Stimulated activated naive CD8-positive, alpha-beta T cell treated with anti-CD3 and anti-CD28 coated beads, Interleukin-15, Interleukin-2, amounts not matched to agents 100 U/mL and 50 U/mL, for 24 hours (primary cell): Measurements from ENCODE around the gene COL4A5.
A peak's percentile ranks its signal among the peaks of the same experiment; 100 is the strongest.
"Not testable (repeated sequence)": the region's sequence is repeated elsewhere in the genome, so short reads cannot be mapped to it uniquely, and the experiment has no call there.

Experiments used
- ATAC-seq: fragments of 150-1000 bp; cut with Tn5 transposase; one replicate; pipeline ENCODE4 v1.10.0; 2021
- DNase-seq: peaks from one replicate; pipeline ENCODE4 v3.0.0; 2021

COL4A5 gene

GRCh38 chrX:108456971-108457477 lies 17.4 kb downstream of the COL4A5 start:
- ATAC-seq (no peak), DNase-seq (no peak)

- ATAC-seq (no peak), DNase-seq (no peak)
Measured at GRCh38 chrX:108464604-108465003, 25.0 kb downstream of the COL4A5 start.

- ATAC-seq (no peak), DNase-seq (no peak)
Measured at GRCh38 chrX:108468486-108468885, 28.8 kb downstream of the COL4A5 start.

GRCh38 chrX:108473979-108474378 lies 34.3 kb downstream of the COL4A5 start:
- ATAC-seq: no peak
- DNase-seq: no peak

GRCh38 chrX:108481528-108481927 lies 41.9 kb downstream of the COL4A5 start:
- not testable (repeated sequence) for ATAC-seq, DNase-seq

- DNase-seq: no peak
Measured at GRCh38 chrX:108484251-108484650, 44.6 kb downstream of the COL4A5 start.

GRCh38 chrX:108485960-108486359 lies 46.3 kb downstream of the COL4A5 start:
- ATAC-seq (no peak), DNase-seq (no peak)

More at GRCh38 chrX:108484251-108484650, 44.6 kb downstream of the COL4A5 start:
- ATAC-seq: no peak

GRCh38 chrX:108494406-108495090 lies 54.9 kb downstream of the COL4A5 start:
- DNase-seq: no peak
- no peak for ATAC-seq

GRCh38 chrX:108511721-108512120 lies 72.1 kb downstream of the COL4A5 start:
- DNase-seq: no peak
- ATAC-seq: no peak

GRCh38 chrX:108516184-108516583 lies 76.5 kb downstream of the COL4A5 start:
- ATAC-seq (no peak), DNase-seq (no peak)

- ATAC-seq (no peak), DNase-seq (no peak)
Measured at GRCh38 chrX:108527724-108528123, 88.1 kb downstream of the COL4A5 start.

- ATAC-seq (no peak), DNase-seq (peak; percentile 7)
Measured at GRCh38 chrX:108537005-108537404, 97.4 kb downstream of the COL4A5 start.

- ATAC-seq (no peak), DNase-seq (no peak)
Measured at GRCh38 chrX:108541286-108541685, 101.6 kb downstream of the COL4A5 start.

GRCh38 chrX:108557580-108557979 lies 117.9 kb downstream of the COL4A5 start:
- DNase-seq: no peak
- no peak for ATAC-seq

- DNase-seq (no peak), ATAC-seq (no peak)
Measured at GRCh38 chrX:108558217-108558616, 118.6 kb downstream of the COL4A5 start.

GRCh38 chrX:108573136-108573535 lies 133.5 kb downstream of the COL4A5 start:
- DNase-seq: no peak
- ATAC-seq: no peak

- ATAC-seq (no peak), DNase-seq (no peak)
Measured at GRCh38 chrX:108582151-108582550, 142.5 kb downstream of the COL4A5 start.

- no peak for DNase-seq
- no peak for ATAC-seq
Measured at GRCh38 chrX:108584617-108585211, 145.1 kb downstream of the COL4A5 start.

- DNase-seq: no peak
- ATAC-seq: no peak
Measured at GRCh38 chrX:108590496-108590895, 150.9 kb downstream of the COL4A5 start.

- ATAC-seq (no peak), DNase-seq (no peak)
Measured at GRCh38 chrX:108601276-108601675, 161.6 kb downstream of the COL4A5 start.

GRCh38 chrX:108610141-108610540 lies 170.5 kb downstream of the COL4A5 start:
- no peak for DNase-seq
- ATAC-seq: no peak

- ATAC-seq: no peak
- DNase-seq: no peak
Measured at GRCh38 chrX:108614616-108615015, 175.0 kb downstream of the COL4A5 start.

GRCh38 chrX:108640817-108641216 lies 201.2 kb downstream of the COL4A5 start:
- ATAC-seq (no peak), DNase-seq (no peak)
